WERI-Rb-1 (cell line): Measurements from ENCODE around the gene REP15.
A peak's percentile ranks its signal among the peaks of the same experiment; 100 is the strongest.

Source experiments
- DNase-seq: peaks from one replicate; pipeline ENCODE4 v3.0.0-alpha.2; 2020
- H3K27ac ChIP-seq: fragments of 250-450 bp; sonication (Bioruptor Pico); 2 replicates; pipeline ENCODE4 v1.5.1; 2020; ENCODE audit warnings: mild to moderate bottlenecking, moderate library complexity
- H3K27me3 ChIP-seq: fragments of 250-450 bp; sonication (Bioruptor Pico); 2 replicates; pipeline ENCODE4 v1.5.1; 2021; ENCODE audit warnings: mild to moderate bottlenecking, low read depth, moderate library complexity; ENCODE audit not compliant: insufficient read depth, severe bottlenecking
- H3K36me3 ChIP-seq: fragments of 250-450 bp; sonication (Bioruptor Pico); 2 replicates; pipeline ENCODE4 v1.5.1; 2020; ENCODE audit warnings: mild to moderate bottlenecking, moderate library complexity
- H3K4me3 ChIP-seq: 2 replicates; pipeline ENCODE4 v1.5.1; 2011; ENCODE audit warnings: low read depth, mild to moderate bottlenecking, control low read depth, low read length
- H3K9me3 ChIP-seq: fragments of 250-450 bp; sonication (Bioruptor Pico); 2 replicates; pipeline ENCODE4 v1.5.1; 2021; ENCODE audit warnings: mild to moderate bottlenecking, moderate library complexity; ENCODE audit not compliant: severe bottlenecking
- CTCF ChIP-seq: IDR thresholded peaks from 2 replicates; pipeline ENCODE4 v1.5.1; 2011; ENCODE audit warnings: low read depth, mild to moderate bottlenecking, control low read depth, inconsistent platforms, low read length

Gene REP15

GRCh38 chr12:27673101-27673718 is 23.0 kb upstream of the REP15 start:
- no peaks in the 10 kb centered on the region for H3K27me3 ChIP-seq
- H3K4me3 ChIP-seq: no peak overlapping the region
- no peak for DNase-seq
- H3K36me3 ChIP-seq: no peaks in the 10 kb centered on the region; the same call in 1 of the 2 replicates
- no peak overlapping the region for H3K27ac ChIP-seq
- no peaks in the 10 kb centered on the region for H3K9me3 ChIP-seq
- TF ChIP-seq CTCF: no peak

- Histone ChIP-seq H3K27me3 (no peaks in the 10 kb centered on the region), H3K27ac (no peak overlapping the region), H3K36me3 (no peaks in the 10 kb centered on the region; the same call in 1 of the 2 replicates), H3K9me3 (no peaks in the 10 kb centered on the region), H3K4me3 (no peak overlapping the region)
- no peak for TF ChIP-seq CTCF
- peak; percentile 12 for DNase-seq
Observed at GRCh38 chr12:27674989-27675388, 21.3 kb upstream of the REP15 start.

GRCh38 chr12:27680619-27681018 is 15.6 kb upstream of the REP15 start:
- H3K27ac ChIP-seq: no peak overlapping the region
- no peaks in the 10 kb centered on the region; the same call in 1 of the 2 replicates for H3K36me3 ChIP-seq
- no peaks in the 10 kb centered on the region for H3K9me3 ChIP-seq
- no peak overlapping the region for H3K4me3 ChIP-seq
- DNase-seq: no peak
- H3K27me3 ChIP-seq: no peaks in the 10 kb centered on the region
- no peak for TF ChIP-seq CTCF

- no peaks in the 10 kb centered on the region for H3K36me3 ChIP-seq
- H3K9me3 ChIP-seq: no peaks in the 10 kb centered on the region
- no peak overlapping the region for H3K4me3 ChIP-seq
- H3K27ac ChIP-seq: no peak overlapping the region
- no peak for TF ChIP-seq CTCF
- no peak for DNase-seq
- no peaks in the 10 kb centered on the region for H3K27me3 ChIP-seq
Observed at GRCh38 chr12:27682534-27682933, 13.7 kb upstream of the REP15 start.

GRCh38 chr12:27685274-27685673 is 11.0 kb upstream of the REP15 start:
- Histone ChIP-seq H3K27me3 (no peaks in the 10 kb centered on the region), H3K27ac (no peak overlapping the region), H3K9me3 (no peaks in the 10 kb centered on the region), H3K36me3 (no peaks in the 10 kb centered on the region), H3K4me3 (no peak overlapping the region)
- no peak for DNase-seq
- no peak for TF ChIP-seq CTCF

GRCh38 chr12:27686147-27686546 is 10.1 kb upstream of the REP15 start:
- Histone ChIP-seq H3K27me3 (no peaks in the 10 kb centered on the region), H3K9me3 (no peaks in the 10 kb centered on the region), H3K27ac (no peak overlapping the region), H3K36me3 (no peaks in the 10 kb centered on the region), H3K4me3 (no peak overlapping the region)
- TF ChIP-seq CTCF: no peak
- no peak for DNase-seq
